SK-N-SH (cell line): ENCODE measurements around the gene SLC37A3. TPM values are rescaled to one million over a fixed set of nuclear protein-coding genes. Genes with fewer than 3 reads are reported as not detected.

Experiments used
- CTCF ChIA-PET: fragments of 300-600, 350-600 bp; formaldehyde crosslinking; extraction: SDS; loops from one replicate; lab custom pipeline; 2021; lab: Yijun Ruan, JAX
- POLR2A ChIA-PET: fragments of 350-600 bp; sonication (Branson Sonifier 250); formaldehyde crosslinking; extraction: SDS; loops from one replicate; lab custom pipeline; 2020; ENCODE audit warnings: antibody characterized with exemption, inconsistent platforms; lab: Yijun Ruan, JAX
- DNase-seq: peaks from one replicate; pipeline ENCODE4 v3.0.0; 2012
- H2AFZ ChIP-seq: fragments of 200-600 bp; sonication (generic); 2 replicates; pipeline ENCODE4 v1.8.1; 2016; ENCODE audit warnings: antibody characterized with exemption, mild to moderate bottlenecking, low read depth
- H3F3A ChIP-seq: fragments of 200-600 bp; sonication (generic); replicated peaks from 2 replicates; pipeline ENCODE3; 2016; ENCODE audit warnings: antibody characterized with exemption, mild to moderate bottlenecking; ENCODE audit not compliant: insufficient read depth
- H3K27ac ChIP-seq, 2 experiments: fragments of 200-500 bp in 1 of 2; fragments of 200-600 bp in 1 of 2; sonication (Bioruptor generic) in 1 of 2; sonication (generic), shearing (Covaris generic) in 1 of 2; 2 replicates each; pipeline versions ENCODE4 v1.5.1 to v1.6.1; 2014 to 2016; ENCODE audit warnings: low read depth in 2 of 2, inconsistent platforms in 1 of 2, low read length in 1 of 2, mild to moderate bottlenecking in 1 of 2, mixed read lengths in 1 of 2
- H3K27me3 ChIP-seq: fragments of 200-600 bp; sonication (generic), shearing (Covaris generic); 2 replicates; pipeline ENCODE4 v1.6.1; 2016; ENCODE audit warnings: mixed run types; ENCODE audit not compliant: insufficient read depth
- H3K36me3 ChIP-seq, 2 experiments: fragments of 200-500 bp in 1 of 2; fragments of 200-600 bp in 1 of 2; sonication (Bioruptor generic) in 1 of 2; sonication (generic) in 1 of 2; replicated peaks in 1 of 2; 2 replicates each; pipeline versions ENCODE3 to v1.5.1; 2014 to 2016; ENCODE audit warnings: low read length in 1 of 2, mild to moderate bottlenecking in 1 of 2; ENCODE audit not compliant: insufficient read depth in 2 of 2, control insufficient read depth in 1 of 2
- H3K4me1 ChIP-seq, 2 experiments: fragments of 200-500 bp in 1 of 2; fragments of 200-600 bp in 1 of 2; sonication (Bioruptor generic) in 1 of 2; sonication (generic), shearing (Covaris generic) in 1 of 2; 2 replicates each; pipeline versions ENCODE4 v1.5.1 to v1.6.1; 2014 to 2016; ENCODE audit warnings: low read depth in 1 of 2, low read length in 1 of 2, mixed run types in 1 of 2; ENCODE audit not compliant: insufficient read depth in 2 of 2, control insufficient read depth in 1 of 2
- H3K4me2 ChIP-seq: fragments of 200-600 bp; sonication (generic), shearing (Covaris generic); 2 replicates; pipeline ENCODE4 v1.6.1; 2017; ENCODE audit warnings: mixed run types
- H3K4me3 ChIP-seq, 2 experiments: fragments of 200-500 bp in 1 of 2; fragments of 200-600 bp in 1 of 2; sonication (Bioruptor generic) in 1 of 2; sonication (generic), shearing (Covaris generic) in 1 of 2; 2 replicates each; pipeline versions ENCODE4 v1.5.1 to v1.8.1; 2014 to 2016; ENCODE audit warnings: low read depth in 2 of 2, inconsistent platforms in 1 of 2, low read length in 1 of 2, mild to moderate bottlenecking in 1 of 2, mixed read lengths in 1 of 2, moderate library complexity in 1 of 2
- H3K79me2 ChIP-seq: fragments of 200-600 bp; sonication (generic); 2 replicates; pipeline ENCODE4 v1.8.1; 2017; ENCODE audit warnings: mild to moderate bottlenecking; ENCODE audit not compliant: insufficient read depth
- H3K9ac ChIP-seq: fragments of 200-600 bp; sonication (generic); 2 replicates; pipeline ENCODE4 v1.6.1; 2017; ENCODE audit warnings: mixed run types
- H3K9me2 ChIP-seq: fragments of 200-600 bp; sonication (generic); 2 replicates; pipeline ENCODE4 v1.6.1; 2017; ENCODE audit warnings: mixed run types
- H3K9me3 ChIP-seq: fragments of 200-600 bp; sonication (generic); 2 replicates; pipeline ENCODE4 v1.6.1; 2017; ENCODE audit warnings: mixed run types, mild to moderate bottlenecking, moderate library complexity
- H4K20me1 ChIP-seq: fragments of 200-600 bp; sonication (generic); 2 replicates; pipeline ENCODE4 v1.6.1; 2017; ENCODE audit warnings: mild to moderate bottlenecking, mixed run types; ENCODE audit not compliant: insufficient read depth
- CHD2 ChIP-seq: fragments of 150-350 bp; IDR thresholded peaks from 2 replicates; pipeline ENCODE4 v1.6.1; 2018; ENCODE audit warnings: low read length; ENCODE audit not compliant: partially characterized antibody
- CTCF ChIP-seq: fragments of 200-600 bp; sonication (generic); IDR thresholded peaks from 2 replicates; pipeline ENCODE4 v1.6.1; 2017; ENCODE audit warnings: antibody characterized with exemption, mild to moderate bottlenecking, moderate library complexity
- ELF1 ChIP-seq: IDR thresholded peaks from 2 replicates; pipeline ENCODE4 v1.4.0; 2012
- EZH2phosphoT487 ChIP-seq: fragments of 200-600 bp; sonication (generic); IDR thresholded peaks from 2 replicates; pipeline ENCODE4 v1.6.1; 2017; ENCODE audit warnings: low read depth, mixed run types, mild to moderate bottlenecking, antibody characterized with exemption, moderate library complexity, borderline replicate concordance
- FOSL2 ChIP-seq: IDR thresholded peaks from 2 replicates; pipeline ENCODE4 v1.4.0; 2012; ENCODE audit warnings: low read depth, mild to moderate bottlenecking, moderate library complexity, borderline replicate concordance
- FOXM1 ChIP-seq: IDR thresholded peaks from 2 replicates; pipeline ENCODE4 v1.4.0; 2012; ENCODE audit warnings: low read depth, mild to moderate bottlenecking
- GABPA ChIP-seq: IDR thresholded peaks from 2 replicates; pipeline ENCODE4 v1.4.0; 2012; ENCODE audit warnings: low read depth, mild to moderate bottlenecking
- JUND ChIP-seq: IDR thresholded peaks from 2 replicates; pipeline ENCODE4 v1.4.0; 2012
- MAX ChIP-seq: IDR thresholded peaks from 2 replicates; pipeline ENCODE4 v1.4.0; 2012; ENCODE audit warnings: low read depth
- MXI1 ChIP-seq: IDR thresholded peaks from 2 replicates; pipeline ENCODE4 v1.6.1; 2012; ENCODE audit warnings: mild to moderate bottlenecking, low read depth, low read length, improper control_type of control experiment
- PBX3 ChIP-seq: IDR thresholded peaks from 2 replicates; pipeline ENCODE4; 2012
- RCOR1 ChIP-seq: fragments of 150-350 bp; IDR thresholded peaks from 2 replicates; pipeline ENCODE4 v1.6.1; 2017; ENCODE audit warnings: antibody characterized with exemption, low read length
- REST ChIP-seq: IDR thresholded peaks from 2 replicates; pipeline ENCODE4 v1.6.1; 2012; ENCODE audit warnings: mild to moderate bottlenecking, low read depth, low read length, moderate library complexity
- RFX5 ChIP-seq: IDR thresholded peaks from 2 replicates; pipeline ENCODE4 v1.6.1; 2012; ENCODE audit warnings: mild to moderate bottlenecking, improper control_type of control experiment, low read length
- RXRA ChIP-seq: IDR thresholded peaks from 2 replicates; pipeline ENCODE4 v1.4.0; 2012; ENCODE audit warnings: low read depth, mild to moderate bottlenecking, borderline replicate concordance
- SIN3A ChIP-seq: IDR thresholded peaks from 2 replicates; pipeline ENCODE4 v1.6.1; 2012; ENCODE audit warnings: low read depth, mild to moderate bottlenecking, low read length, moderate library complexity, borderline replicate concordance
- SMC3 ChIP-seq: IDR thresholded peaks from 2 replicates; pipeline ENCODE4 v1.6.1; 2012; ENCODE audit warnings: low read depth, low read length, improper control_type of control experiment
- TAF1 ChIP-seq: IDR thresholded peaks from 2 replicates; pipeline ENCODE4 v1.6.1; 2012; ENCODE audit warnings: low read depth, mild to moderate bottlenecking, low read length, moderate library complexity, borderline replicate concordance
- USF1 ChIP-seq: IDR thresholded peaks from 2 replicates; pipeline ENCODE4 v1.4.0; 2012; ENCODE audit warnings: low read depth, borderline replicate concordance
- WGBS: methylation state at CpG from one replicate; pipeline ENCODE4 v1.1.6; 2017; ENCODE audit warnings: low lambda C conversion rate; 5-methylcytosine and 5-hydroxymethylcytosine counted together
- polyA plus RNA-seq, 3 experiments: library from polyadenylated mRNA; depleted of rRNA; stranded (reverse); fragments of >200 nt; gene quantifications; 2 replicates each; pipeline ENCODE4 v1.2.3, GENCODE V29; 2012

Gene SLC37A3
- polyA plus RNA-seq, 1 of the 3 experiments (the other 2 are of a cell fraction) = 53.3 TPM

- peak overlapping the region; percentile 64 to 92 for H3K4me3 ChIP-seq
- peaks cover 35% of the 10 kb centered on the region for H4K20me1 ChIP-seq
- CTCF ChIA-PET = interaction anchor here (0.7 to 2.6 kb wide), 2 partner anchors 14 to 52 kb away, joined by 3 to 10 read pairs; no protein-coding TSS in a partner anchor
Measured at GRCh38 chr7:140398821-140399220, 491 bp upstream of the SLC37A3 start.

More at GRCh38 chr7:140398821-140399220, 491 bp upstream of the SLC37A3 start:
- Histone ChIP-seq H3F3A (peaks cover 18% of the 10 kb centered on the region), H3K27ac (no peak overlapping the region), H3K9ac (no peak overlapping the region), H3K79me2 (peaks cover 31% of the 10 kb centered on the region), H3K9me2 (no peaks in the 10 kb centered on the region), H2AFZ (no peak overlapping the region), H3K9me3 (no peaks in the 10 kb centered on the region), H3K4me2 (peak overlapping the region; percentile 86), H3K36me3 (no peaks in the 10 kb centered on the region), H3K4me1 (peaks cover 0 to 3% of the 10 kb centered on the region in 2 experiments; a peak in 2 of 4 replicates), H3K27me3 (peaks cover 10% of the 10 kb centered on the region)
- WGBS = 31% methylated on average over 10 of the region's 10 CpGs
- POLR2A ChIA-PET = no interaction called here
- no peak for TF ChIP-seq FOSL2
- no peak for TF ChIP-seq FOXM1
- TF ChIP-seq JUND = no peak
- no peak for TF ChIP-seq PBX3
- TF ChIP-seq TAF1 = no peak
- no peak for TF ChIP-seq USF1
- TF ChIP-seq ELF1 = no peak
- TF ChIP-seq SMC3 = no peak
- no peak for TF ChIP-seq EZH2phosphoT487
- TF ChIP-seq GABPA = no peak
- no peak for TF ChIP-seq CHD2
- TF ChIP-seq CTCF = no peak
- no peak for TF ChIP-seq REST
- no peak for TF ChIP-seq MXI1
- no peak for TF ChIP-seq MAX
- TF ChIP-seq SIN3A = no peak
- no peak for TF ChIP-seq RFX5
- TF ChIP-seq RCOR1 = no peak
- TF ChIP-seq RXRA = no peak
- no peak for DNase-seq
